ENCODE measurements around the gene HIBADH.
"Not testable (repeated sequence)": the region's sequence is repeated elsewhere in the genome, so short reads cannot be mapped to it uniquely, and the experiment has no call there.

Gene HIBADH

DNA sequence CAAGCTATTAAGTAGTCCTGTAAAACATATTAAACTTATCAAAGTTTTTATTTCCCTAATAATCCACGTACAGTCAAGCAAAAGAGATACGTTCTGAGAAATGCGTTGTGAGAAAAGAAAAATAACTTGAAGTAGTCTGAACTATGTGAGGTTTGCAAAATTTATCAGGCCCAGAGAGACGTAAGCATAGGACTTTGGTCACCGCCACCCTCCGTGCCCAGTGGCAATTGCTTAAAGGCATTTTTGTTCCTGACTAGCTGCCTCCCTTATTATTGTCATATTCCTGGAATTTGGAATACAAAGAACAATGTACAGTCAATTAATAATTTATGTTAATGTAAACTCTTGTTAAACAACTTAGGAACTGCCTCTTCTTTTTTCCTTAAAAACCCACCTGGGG, 22.8 kb downstream of the HIBADH start:
- POLR2A ChIA-PET = no interaction called here
- peaks cover 0 to 2% (median 0%) of the 10 kb centered on the region in 5 experiments for H3K9me3 ChIP-seq (ENCODE audit: control extremely low read depth in 1 of 5, control insufficient read depth in 4 of 5, insufficient read depth in 2 of 5, low read depth in 1 of 5, low read length in 4 of 5)
- H3K27me3 ChIP-seq (replicated peaks in 2 of 5; ENCODE audit: control insufficient read depth in 4 of 5, insufficient read depth in 5 of 5, low read length in 4 of 5) = no peaks in the 10 kb centered on the region
- peaks cover 0 to 3% (median 0%) of the 10 kb centered on the region in 4 experiments for H3K4me1 ChIP-seq (ENCODE audit: control extremely low read depth in 1 of 4, control insufficient read depth in 4 of 4, insufficient read depth in 4 of 4, low read length in 3 of 4)
- no peak overlapping the region for H3K4me3 ChIP-seq (ENCODE audit: control insufficient read depth in 1 of 7, extremely low read depth in 1 of 7, insufficient read depth in 4 of 7, low read depth in 2 of 7, low read length in 6 of 7)
- CTCF ChIA-PET = no interaction called here
- no peak for DNase-seq
- peaks cover 0 to 7% (median 2%) of the 10 kb centered on the region in 4 experiments for H3K36me3 ChIP-seq (ENCODE audit: control insufficient read depth in 4 of 4, insufficient read depth in 4 of 4, low read length in 3 of 4)
- 93% methylated on average over 2 of the region's 6 CpGs for WGBS (ENCODE audit: insufficient coverage)
- H3K27ac ChIP-seq (ENCODE audit: insufficient read depth in 1 of 2, low read depth in 1 of 2, low read length in 2 of 2, poor library complexity in 1 of 2, severe bottlenecking in 2 of 2) = no peak overlapping the region

- DNase-seq; CTCF ChIA-PET; POLR2A ChIA-PET; H3K4me1 ChIP-seq (ENCODE audit: control extremely low read depth in 1 of 4, control insufficient read depth in 4 of 4, insufficient read depth in 4 of 4, low read length in 3 of 4); H3K36me3 ChIP-seq (ENCODE audit: control insufficient read depth in 4 of 4, insufficient read depth in 4 of 4, low read length in 3 of 4); H3K4me3 ChIP-seq (ENCODE audit: control insufficient read depth in 1 of 7, extremely low read depth in 1 of 7, insufficient read depth in 4 of 7, low read depth in 2 of 7, low read length in 6 of 7); H3K27ac ChIP-seq (ENCODE audit: insufficient read depth in 1 of 2, low read depth in 1 of 2, low read length in 2 of 2, poor library complexity in 1 of 2, severe bottlenecking in 2 of 2); H3K27me3 ChIP-seq (replicated peaks in 2 of 5; ENCODE audit: control insufficient read depth in 4 of 5, insufficient read depth in 5 of 5, low read length in 4 of 5); H3K9me3 ChIP-seq (ENCODE audit: control extremely low read depth in 1 of 5, control insufficient read depth in 4 of 5, insufficient read depth in 2 of 5, low read depth in 1 of 5, low read length in 4 of 5): not testable (repeated sequence)
- no CpG with 5 or more reads among the region's 1 CpG for WGBS (ENCODE audit: insufficient coverage)
Measured at GRCh38 chr7:27639048-27639447, 23.6 kb downstream of the HIBADH start.

DNA sequence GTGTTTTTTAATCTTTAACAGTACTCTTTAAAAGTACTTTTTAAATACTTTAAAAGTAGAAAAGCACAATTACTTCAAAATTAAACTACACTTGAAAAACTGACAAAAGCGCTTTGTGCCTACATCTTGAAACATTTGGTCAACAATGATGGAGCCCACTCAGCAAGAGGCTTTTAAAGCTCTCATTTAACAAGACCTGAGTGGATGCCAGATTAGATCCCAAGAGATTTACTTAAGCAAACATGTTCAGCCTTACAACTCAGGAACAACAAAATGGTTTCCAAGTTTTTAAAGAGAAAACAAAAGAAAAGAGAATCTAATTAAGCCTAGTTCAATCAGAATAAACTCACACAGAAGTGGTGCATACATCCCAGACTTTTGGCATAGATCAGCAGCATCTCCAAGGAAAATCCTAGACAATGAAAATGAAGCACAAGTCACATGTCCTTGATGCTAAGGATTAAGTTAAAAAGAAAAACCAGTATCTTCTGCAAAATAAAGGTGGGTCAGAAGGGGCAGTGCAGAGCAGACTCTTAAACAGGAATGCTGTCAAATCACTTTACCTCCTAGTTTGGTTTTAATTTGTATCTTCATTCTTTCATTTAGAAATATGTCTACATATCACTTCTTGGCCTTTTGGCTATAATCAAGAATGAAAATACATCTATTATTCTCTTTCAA, 26.2 kb downstream of the HIBADH start:
- Histone ChIP-seq H3K27me3 (replicated peaks in 2 of 5; ENCODE audit: control insufficient read depth in 4 of 5, insufficient read depth in 5 of 5, low read length in 4 of 5) (no peaks in the 10 kb centered on the region), H3K36me3 (ENCODE audit: control insufficient read depth in 4 of 4, insufficient read depth in 4 of 4, low read length in 3 of 4) (peaks cover 0 to 9% (median 3%) of the 10 kb centered on the region in 4 experiments), H3K4me1 (ENCODE audit: control extremely low read depth in 1 of 4, control insufficient read depth in 4 of 4, insufficient read depth in 4 of 4, low read length in 3 of 4) (no peaks in the 10 kb centered on the region), H3K27ac (ENCODE audit: insufficient read depth in 1 of 2, low read depth in 1 of 2, low read length in 2 of 2, poor library complexity in 1 of 2, severe bottlenecking in 2 of 2) (no peak overlapping the region), H3K9me3 (ENCODE audit: control extremely low read depth in 1 of 5, control insufficient read depth in 4 of 5, insufficient read depth in 2 of 5, low read depth in 1 of 5, low read length in 4 of 5) (peaks cover 0 to 2% (median 0%) of the 10 kb centered on the region in 5 experiments), H3K4me3 (ENCODE audit: control insufficient read depth in 1 of 7, extremely low read depth in 1 of 7, insufficient read depth in 4 of 7, low read depth in 2 of 7, low read length in 6 of 7) (no peak overlapping the region)
- ChIA-PET POLR2A (no interaction called here), CTCF (no interaction called here)
- no peak for DNase-seq
- WGBS (ENCODE audit: insufficient coverage) = 100% methylated on average over 1 of the region's 1 CpG

DNA sequence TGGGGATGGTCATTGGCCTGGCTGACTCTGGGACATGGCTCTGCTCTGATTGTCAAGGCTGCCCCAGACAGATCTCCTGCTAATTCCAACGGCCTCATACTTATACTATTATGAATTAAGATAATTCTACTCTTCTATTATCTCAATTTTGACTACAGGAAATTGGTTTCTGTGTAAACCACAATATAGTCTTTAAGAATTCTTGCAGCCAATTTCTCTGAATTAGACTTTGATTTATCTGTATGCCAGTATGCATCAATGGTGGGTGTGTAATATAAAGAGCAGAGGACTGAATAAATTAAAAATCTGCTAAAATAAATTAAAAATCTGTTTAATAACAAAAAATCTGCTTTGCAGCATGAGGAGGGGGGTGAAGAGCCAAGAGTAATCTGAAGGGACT, 27.0 kb downstream of the HIBADH start:
- Histone ChIP-seq H3K27me3 (replicated peaks in 2 of 5; ENCODE audit: control insufficient read depth in 4 of 5, insufficient read depth in 5 of 5, low read length in 4 of 5) (no peaks in the 10 kb centered on the region), H3K27ac (ENCODE audit: insufficient read depth in 1 of 2, low read depth in 1 of 2, low read length in 2 of 2, poor library complexity in 1 of 2, severe bottlenecking in 2 of 2) (no peak overlapping the region), H3K4me3 (ENCODE audit: control insufficient read depth in 1 of 7, extremely low read depth in 1 of 7, insufficient read depth in 4 of 7, low read depth in 2 of 7, low read length in 6 of 7) (no peak overlapping the region), H3K9me3 (ENCODE audit: control extremely low read depth in 1 of 5, control insufficient read depth in 4 of 5, insufficient read depth in 2 of 5, low read depth in 1 of 5, low read length in 4 of 5) (peaks cover 0 to 2% (median 0%) of the 10 kb centered on the region in 5 experiments), H3K36me3 (ENCODE audit: control insufficient read depth in 4 of 4, insufficient read depth in 4 of 4, low read length in 3 of 4) (peaks cover 0 to 6% (median 4%) of the 10 kb centered on the region in 4 experiments), H3K4me1 (ENCODE audit: control extremely low read depth in 1 of 4, control insufficient read depth in 4 of 4, insufficient read depth in 4 of 4, low read length in 3 of 4) (no peaks in the 10 kb centered on the region)
- ChIA-PET POLR2A (no interaction called here), CTCF (interaction anchor here (1.1 kb wide), 1 partner anchor 12 kb away, joined by 3 read pairs; no protein-coding TSS in a partner anchor)
- WGBS (ENCODE audit: insufficient coverage) = no CpG with 5 or more reads among the region's 1 CpG
- DNase-seq = no peak

GRCh38 chr7:27634671-27635493, 27.8 kb downstream of the HIBADH start:
- H3K27ac ChIP-seq (ENCODE audit: insufficient read depth in 1 of 2, low read depth in 1 of 2, low read length in 2 of 2, poor library complexity in 1 of 2, severe bottlenecking in 2 of 2) = no peak overlapping the region
- no peaks in the 10 kb centered on the region for H3K4me1 ChIP-seq (ENCODE audit: control extremely low read depth in 1 of 4, control insufficient read depth in 4 of 4, insufficient read depth in 4 of 4, low read length in 3 of 4)
- POLR2A ChIA-PET = no interaction called here
- WGBS (ENCODE audit: insufficient coverage) = 88% methylated on average over 1 of the region's 3 CpGs
- H3K36me3 ChIP-seq (ENCODE audit: control insufficient read depth in 4 of 4, insufficient read depth in 4 of 4, low read length in 3 of 4) = peaks cover 0 to 9% (median 5%) of the 10 kb centered on the region in 4 experiments
- no peak overlapping the region for H3K4me3 ChIP-seq (ENCODE audit: control insufficient read depth in 1 of 7, extremely low read depth in 1 of 7, insufficient read depth in 4 of 7, low read depth in 2 of 7, low read length in 6 of 7)
- peaks cover 0 to 2% (median 0%) of the 10 kb centered on the region in 5 experiments for H3K9me3 ChIP-seq (ENCODE audit: control extremely low read depth in 1 of 5, control insufficient read depth in 4 of 5, insufficient read depth in 2 of 5, low read depth in 1 of 5, low read length in 4 of 5)
- H3K27me3 ChIP-seq (replicated peaks in 2 of 5; ENCODE audit: control insufficient read depth in 4 of 5, insufficient read depth in 5 of 5, low read length in 4 of 5) = no peaks in the 10 kb centered on the region
- no peak for DNase-seq
- CTCF ChIA-PET = interaction anchor here (1.1 to 1.6 kb wide), 2 partner anchors 11 to 29 kb away, joined by 3 read pairs; no protein-coding TSS in a partner anchor

GRCh38 chr7:27633062-27633461, 29.6 kb downstream of the HIBADH start:
- Histone ChIP-seq H3K4me3 (ENCODE audit: control insufficient read depth in 1 of 7, extremely low read depth in 1 of 7, insufficient read depth in 4 of 7, low read depth in 2 of 7, low read length in 6 of 7) (no peak overlapping the region), H3K36me3 (ENCODE audit: control insufficient read depth in 4 of 4, insufficient read depth in 4 of 4, low read length in 3 of 4) (peaks cover 0 to 9% (median 5%) of the 10 kb centered on the region in 4 experiments), H3K4me1 (ENCODE audit: control extremely low read depth in 1 of 4, control insufficient read depth in 4 of 4, insufficient read depth in 4 of 4, low read length in 3 of 4) (no peaks in the 10 kb centered on the region), H3K27me3 (replicated peaks in 2 of 5; ENCODE audit: control insufficient read depth in 4 of 5, insufficient read depth in 5 of 5, low read length in 4 of 5) (no peaks in the 10 kb centered on the region), H3K9me3 (ENCODE audit: control extremely low read depth in 1 of 5, control insufficient read depth in 4 of 5, insufficient read depth in 2 of 5, low read depth in 1 of 5, low read length in 4 of 5) (no peaks in the 10 kb centered on the region), H3K27ac (ENCODE audit: insufficient read depth in 1 of 2, low read depth in 1 of 2, low read length in 2 of 2, poor library complexity in 1 of 2, severe bottlenecking in 2 of 2) (no peak overlapping the region)
- no peak for DNase-seq
- ChIA-PET POLR2A (no interaction called here), CTCF (interaction anchor here (0.6 to 1.6 kb wide), 3 partner anchors 27 to 141 kb away, joined by 3 read pairs; no protein-coding TSS in a partner anchor)
- 94% methylated on average over 2 of the region's 6 CpGs for WGBS (ENCODE audit: insufficient coverage)

- no peak overlapping the region for H3K27ac ChIP-seq (ENCODE audit: insufficient read depth in 1 of 2, low read depth in 1 of 2, low read length in 2 of 2, poor library complexity in 1 of 2, severe bottlenecking in 2 of 2)
- H3K27me3 ChIP-seq (replicated peaks in 2 of 5; ENCODE audit: control insufficient read depth in 4 of 5, insufficient read depth in 5 of 5, low read length in 4 of 5) = no peaks in the 10 kb centered on the region
- CTCF ChIA-PET = interaction anchor here (1.0 to 1.2 kb wide), 2 partner anchors 10 to 31 kb away, joined by 3 read pairs; no protein-coding TSS in a partner anchor
- H3K4me1 ChIP-seq (ENCODE audit: control extremely low read depth in 1 of 4, control insufficient read depth in 4 of 4, insufficient read depth in 4 of 4, low read length in 3 of 4) = no peaks in the 10 kb centered on the region
- no peaks in the 10 kb centered on the region for H3K9me3 ChIP-seq (ENCODE audit: control extremely low read depth in 1 of 5, control insufficient read depth in 4 of 5, insufficient read depth in 2 of 5, low read depth in 1 of 5, low read length in 4 of 5)
- no peak overlapping the region for H3K4me3 ChIP-seq (ENCODE audit: control insufficient read depth in 1 of 7, extremely low read depth in 1 of 7, insufficient read depth in 4 of 7, low read depth in 2 of 7, low read length in 6 of 7)
- H3K36me3 ChIP-seq (ENCODE audit: control insufficient read depth in 4 of 4, insufficient read depth in 4 of 4, low read length in 3 of 4) = peaks cover 2 to 14% (median 9%) of the 10 kb centered on the region in 4 experiments
- no peak for DNase-seq
- 100% methylated on average over 1 of the region's 1 CpG for WGBS (ENCODE audit: insufficient coverage)
- POLR2A ChIA-PET = no interaction called here
Measured at GRCh38 chr7:27631391-27631790, 31.3 kb downstream of the HIBADH start.
